OCI-LY1 (cell line): Measurements from ENCODE around the gene DFFA.

Experiments used
- EZH2 ChIP-seq: fragments of 200-600 bp; sonication (generic), shearing (Covaris generic); IDR thresholded peaks from 2 replicates; pipeline ENCODE4 v1.8.0; 2017; ENCODE audit warnings: borderline replicate concordance, mixed run types, mild to moderate bottlenecking, antibody characterized with exemption, low read length, moderate library complexity, mixed read lengths
- TF ChIP-seq, protein P1 (sequence below): fragments of 200-600 bp; sonication (generic), shearing (Covaris generic); IDR thresholded peaks from 2 replicates; pipeline ENCODE4 v1.5.1; 2017; ENCODE audit warnings: mild to moderate bottlenecking, antibody characterized with exemption, low read length, moderate library complexity, mixed read lengths

DNA sequence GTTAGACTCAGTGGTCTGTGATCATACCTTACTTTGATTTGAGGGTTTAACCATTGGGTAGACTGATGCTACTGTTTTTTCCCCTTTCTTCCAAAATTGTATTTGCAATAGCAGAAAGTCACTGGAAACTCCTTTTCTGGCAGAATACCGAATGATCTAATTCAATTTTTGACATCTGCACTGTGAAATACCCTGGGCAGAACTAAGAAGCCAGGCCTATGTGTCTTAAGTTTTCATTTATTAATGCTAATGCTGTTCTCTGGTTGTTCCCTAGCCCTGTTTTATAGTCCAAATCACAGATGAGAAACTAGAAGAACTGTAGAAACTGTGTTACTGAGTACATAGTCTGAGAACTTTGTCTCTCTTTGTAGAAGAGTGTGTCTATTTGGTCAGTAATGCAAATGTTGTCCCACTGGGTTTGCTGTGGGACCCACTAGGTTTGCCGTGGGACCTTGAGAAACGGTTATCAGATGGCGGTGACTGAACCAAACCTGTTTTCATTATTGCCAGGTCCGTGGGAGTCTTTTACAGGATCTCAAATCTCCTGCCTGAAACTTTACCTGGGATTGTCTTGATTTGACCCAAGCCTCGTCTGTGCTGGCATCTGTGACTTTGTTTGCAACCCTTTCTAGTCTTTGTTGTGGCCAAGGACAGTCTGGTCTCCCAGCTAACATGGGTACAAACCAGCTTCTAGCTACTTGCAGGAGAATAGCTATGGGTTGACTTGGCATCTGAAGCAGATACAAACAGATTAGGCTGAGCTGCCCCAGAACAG, 43.8 kb upstream of the DFFA start:
- TF ChIP-seq, protein P1, sequence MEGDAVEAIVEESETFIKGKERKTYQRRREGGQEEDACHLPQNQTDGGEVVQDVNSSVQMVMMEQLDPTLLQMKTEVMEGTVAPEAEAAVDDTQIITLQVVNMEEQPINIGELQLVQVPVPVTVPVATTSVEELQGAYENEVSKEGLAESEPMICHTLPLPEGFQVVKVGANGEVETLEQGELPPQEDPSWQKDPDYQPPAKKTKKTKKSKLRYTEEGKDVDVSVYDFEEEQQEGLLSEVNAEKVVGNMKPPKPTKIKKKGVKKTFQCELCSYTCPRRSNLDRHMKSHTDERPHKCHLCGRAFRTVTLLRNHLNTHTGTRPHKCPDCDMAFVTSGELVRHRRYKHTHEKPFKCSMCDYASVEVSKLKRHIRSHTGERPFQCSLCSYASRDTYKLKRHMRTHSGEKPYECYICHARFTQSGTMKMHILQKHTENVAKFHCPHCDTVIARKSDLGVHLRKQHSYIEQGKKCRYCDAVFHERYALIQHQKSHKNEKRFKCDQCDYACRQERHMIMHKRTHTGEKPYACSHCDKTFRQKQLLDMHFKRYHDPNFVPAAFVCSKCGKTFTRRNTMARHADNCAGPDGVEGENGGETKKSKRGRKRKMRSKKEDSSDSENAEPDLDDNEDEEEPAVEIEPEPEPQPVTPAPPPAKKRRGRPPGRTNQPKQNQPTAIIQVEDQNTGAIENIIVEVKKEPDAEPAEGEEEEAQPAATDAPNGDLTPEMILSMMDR: no peak
- no peak for TF ChIP-seq EZH2
